Karpas-422 (cell line): ENCODE results near the gene RNPS1. TPM values are rescaled to one million over a fixed set of nuclear protein-coding genes. Genes with fewer than 3 reads are reported as not detected.

Source experiments
- DNase-seq: peaks from one replicate; pipeline ENCODE4 v3.0.0-alpha.2; 2015
- H2AFZ ChIP-seq: fragments of 200-600 bp; sonication (generic); 2 replicates; pipeline ENCODE4 v1.6.1; 2014; ENCODE audit warnings: antibody characterized with exemption, low read length, mixed read lengths
- H3K27ac ChIP-seq: fragments of 200-600 bp; sonication (generic); 2 replicates; pipeline ENCODE4 v1.5.1; 2014; ENCODE audit warnings: mild to moderate bottlenecking, low read length, moderate library complexity
- H3K27me3 ChIP-seq: fragments of 200-600 bp; sonication (generic); 2 replicates; pipeline ENCODE4 v1.6.1; 2014; ENCODE audit warnings: low read length, mixed read lengths
- H3K36me3 ChIP-seq: fragments of 200-600 bp; sonication (generic); 2 replicates; pipeline ENCODE4 v1.6.1; 2014; ENCODE audit warnings: low read length, mixed read lengths; ENCODE audit not compliant: insufficient read depth
- H3K4me1 ChIP-seq: fragments of 200-600 bp; sonication (generic); 2 replicates; pipeline ENCODE4 v1.6.1; 2014; ENCODE audit warnings: mild to moderate bottlenecking, low read length, mixed read lengths
- H3K4me2 ChIP-seq: fragments of 200-600 bp; sonication (generic); 2 replicates; pipeline ENCODE4 v1.6.1; 2014; ENCODE audit warnings: low read length, low read depth, mild to moderate bottlenecking; ENCODE audit not compliant: poor library complexity, severe bottlenecking
- H3K4me3 ChIP-seq: fragments of 200-600 bp; sonication (generic); 2 replicates; pipeline ENCODE4 v1.5.1; 2014; ENCODE audit warnings: mild to moderate bottlenecking, antibody characterized with exemption, low read length, mixed read lengths
- H3K79me2 ChIP-seq: fragments of 200-600 bp; sonication (generic); 2 replicates; pipeline ENCODE4 v1.6.1; 2014; ENCODE audit warnings: mild to moderate bottlenecking, low read length, mixed read lengths
- H3K9ac ChIP-seq: fragments of 200-600 bp; sonication (generic); 2 replicates; pipeline ENCODE4 v1.6.0; 2014; ENCODE audit warnings: low read length
- H3K9me2 ChIP-seq: fragments of 200-600 bp; sonication (generic), shearing (Covaris generic); replicated peaks from 2 replicates; pipeline ENCODE4 v1.6.0; 2014; ENCODE audit warnings: mild to moderate bottlenecking, low read length, moderate library complexity; ENCODE audit not compliant: insufficient read depth
- H3K9me3 ChIP-seq: fragments of 300-700, 200-600 bp; sonication (generic); 2 replicates; pipeline ENCODE4 v1.6.1; 2014; ENCODE audit warnings: low read length, mixed read lengths
- H4K20me1 ChIP-seq: fragments of 200-600 bp; sonication (generic); 2 replicates; pipeline ENCODE4 v1.6.1; 2014; ENCODE audit warnings: mild to moderate bottlenecking, antibody characterized with exemption, low read length, low read depth; ENCODE audit not compliant: insufficient read depth
- total RNA-seq: library from RNA; depleted of rRNA; stranded (reverse); fragments of >200 nt; shearing (Covaris generic); gene quantifications from 2 replicates; pipeline ENCODE4 v1.2.3, GENCODE V29; 2014; ENCODE audit warnings: low replicate concordance

RNPS1 gene
- total RNA-seq, 1 experiment from 2014 or later, result 125 TPM

DNA sequence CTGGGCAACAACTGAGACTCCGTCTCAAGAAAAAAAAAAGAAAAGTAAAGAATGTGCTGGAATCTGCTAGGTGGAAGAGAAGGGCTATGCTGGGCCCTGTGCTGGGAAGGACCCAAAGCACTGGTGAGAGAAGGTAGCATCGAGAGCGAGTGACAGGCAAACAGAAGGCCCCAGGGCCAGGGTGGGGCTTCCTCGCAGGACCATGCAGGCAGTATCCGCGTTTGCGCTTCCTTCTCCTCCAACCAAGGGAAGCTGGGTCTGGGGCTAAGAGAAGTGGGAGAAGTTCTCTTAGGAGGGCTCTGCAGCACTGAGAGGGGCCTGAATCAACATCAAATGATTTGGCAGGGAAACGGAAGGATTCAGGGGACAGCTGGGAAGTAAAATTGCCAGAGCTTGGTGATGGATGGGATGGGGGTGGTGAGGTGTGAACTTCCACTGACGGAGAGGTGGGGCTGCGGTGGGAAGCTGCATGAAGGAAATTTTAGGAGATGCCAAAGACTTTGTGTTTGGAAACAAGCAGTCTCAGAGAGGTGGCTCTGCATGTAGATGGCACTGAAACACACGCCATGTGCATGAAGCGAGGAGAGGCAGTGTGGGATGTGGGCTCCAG is 11.3 kb downstream of the RNPS1 start:
- peaks cover 15% of the 10 kb centered on the region for H3K4me1 ChIP-seq
- H3K27ac ChIP-seq, result no peak overlapping the region

DNA sequence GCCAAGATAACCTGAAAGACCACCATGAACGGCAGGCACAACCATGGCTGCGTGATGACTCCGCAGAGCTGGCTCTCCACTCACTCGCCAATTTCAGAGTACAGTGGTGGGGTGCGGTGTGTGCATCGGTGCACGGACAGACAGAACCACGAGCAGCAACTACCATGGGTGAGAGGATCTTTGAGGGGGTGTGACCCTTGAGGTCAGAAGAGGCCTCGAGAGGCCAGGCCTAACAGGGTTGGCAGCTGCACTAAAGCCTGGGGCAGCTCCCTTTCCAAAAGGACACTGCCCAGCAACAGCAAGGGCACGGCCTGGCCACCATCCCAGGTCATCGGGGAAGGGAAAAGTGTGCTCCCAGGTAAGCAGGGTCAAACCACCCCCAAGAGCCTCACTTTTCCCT is 14.6 kb downstream of the RNPS1 start:
- Histone ChIP-seq H3K4me3 (no peak overlapping the region), H3K4me2 (no peak overlapping the region), H3K4me1 (peaks cover 25% of the 10 kb centered on the region), H3K9ac (no peak overlapping the region), H3K36me3 (peaks cover 30% of the 10 kb centered on the region), H3K27me3 (no peaks in the 10 kb centered on the region), H3K9me3 (no peaks in the 10 kb centered on the region), H3K79me2 (peaks cover 29% of the 10 kb centered on the region), H2AFZ (no peak overlapping the region), H4K20me1 (peaks cover 16% of the 10 kb centered on the region; the same call in 1 of the 2 replicates), H3K9me2 (no peaks in the 10 kb centered on the region), H3K27ac (peak overlapping the region; percentile 22; the same call in 1 of the 2 replicates)
- DNase-seq, result no peak

More for the DNA sequence above, 11.3 kb downstream of the RNPS1 start:
- no peaks in the 10 kb centered on the region for H3K9me3 ChIP-seq
- H3K4me2 ChIP-seq, result no peak overlapping the region
- no peak overlapping the region for H2AFZ ChIP-seq
- no peaks in the 10 kb centered on the region for H3K9me2 ChIP-seq
- H3K36me3 ChIP-seq, result peaks cover 48% of the 10 kb centered on the region
- H3K9ac ChIP-seq, result no peak overlapping the region
- H3K27me3 ChIP-seq, result no peaks in the 10 kb centered on the region
- H3K79me2 ChIP-seq, result peaks cover 25% of the 10 kb centered on the region
- H3K4me3 ChIP-seq, result no peak overlapping the region
- H4K20me1 ChIP-seq, result peaks cover 25% of the 10 kb centered on the region
- DNase-seq, result no peak

DNA sequence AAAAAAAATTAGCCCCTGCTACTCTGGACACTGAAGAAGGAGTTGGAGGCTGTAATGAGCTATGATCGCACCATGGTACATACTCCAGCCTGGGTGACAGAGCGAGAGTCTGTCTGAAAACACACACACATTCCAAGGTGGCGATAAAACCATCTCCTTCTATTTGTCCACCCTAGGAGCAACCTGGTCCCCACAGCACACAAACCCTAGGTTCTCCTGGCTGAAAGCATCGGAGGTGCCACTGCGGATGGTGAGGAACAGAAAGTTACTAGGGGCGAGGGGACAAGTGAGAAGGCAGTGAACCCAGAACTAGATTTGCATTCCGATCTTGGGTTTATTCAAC is 15.1 kb downstream of the RNPS1 start:
- no peaks in the 10 kb centered on the region for H3K9me2 ChIP-seq
- H3K27ac ChIP-seq, result peak overlapping the region; percentile 22
- no peak overlapping the region for H2AFZ ChIP-seq
- no peak for DNase-seq
- H3K4me2 ChIP-seq, result no peak overlapping the region
- H3K9me3 ChIP-seq, result no peaks in the 10 kb centered on the region
- H4K20me1 ChIP-seq, result peaks cover 13% of the 10 kb centered on the region; the same call in 1 of the 2 replicates
- H3K9ac ChIP-seq, result no peak overlapping the region
- peaks cover 25% of the 10 kb centered on the region for H3K36me3 ChIP-seq
- H3K4me1 ChIP-seq, result peaks cover 25% of the 10 kb centered on the region
- H3K79me2 ChIP-seq, result peaks cover 24% of the 10 kb centered on the region
- no peaks in the 10 kb centered on the region for H3K27me3 ChIP-seq
- H3K4me3 ChIP-seq, result no peak overlapping the region

DNA sequence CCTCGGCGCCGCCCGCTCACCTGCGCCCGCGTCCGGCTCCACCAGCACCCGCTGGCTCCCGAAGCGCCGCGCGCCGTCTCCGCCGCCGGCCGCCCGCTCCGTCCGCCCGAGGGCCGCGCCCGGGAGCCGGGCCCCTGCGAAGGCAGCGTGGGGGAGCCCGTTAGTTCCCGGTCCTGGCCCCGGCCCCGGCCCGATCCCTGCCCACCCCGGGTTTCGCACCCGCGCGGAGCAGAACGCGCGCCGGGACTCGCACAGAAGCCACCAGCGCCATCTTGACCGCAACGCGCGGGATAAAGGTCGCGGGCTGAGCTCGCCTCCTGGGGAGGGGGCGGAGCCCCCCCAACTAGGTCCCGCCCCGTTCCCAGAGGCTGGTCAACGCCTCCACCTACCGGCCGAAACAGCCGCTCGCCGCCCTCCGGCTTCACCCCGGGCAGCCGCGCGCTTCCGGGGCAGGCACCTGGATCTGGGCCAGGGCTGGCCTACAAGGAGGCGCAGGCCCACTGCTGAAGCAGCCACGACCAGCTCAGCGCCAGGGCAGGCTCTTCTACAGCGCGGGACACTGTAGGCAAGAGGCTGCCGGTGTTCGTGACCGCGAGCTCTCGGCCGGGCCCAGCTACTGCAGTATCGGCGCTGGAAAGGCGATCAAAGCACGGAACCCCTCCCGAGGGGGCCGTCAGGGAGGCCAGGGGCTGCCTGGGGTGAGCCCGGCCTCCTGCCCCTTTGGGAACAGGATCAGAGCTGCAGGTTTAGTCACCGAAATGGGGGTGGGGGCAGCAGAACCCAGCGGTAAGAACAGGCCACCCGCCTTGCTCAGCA is 16.4 kb downstream of the RNPS1 start, which contains the start of gene ECI1:
Gene ECI1, minus strand, starts transcription at position 292 of the 816 bp plus-strand sequence. Its CDS starts 21 bp downstream, at position 271.
- peak within 1 kb of the TSS; percentile 81 for H3K4me2 ChIP-seq
- DNase-seq, result peak; percentile 98
- peaks cover 17% of the 10 kb centered on the region for H3K79me2 ChIP-seq
- no peaks in the 10 kb centered on the region for H3K9me3 ChIP-seq
- no peaks in the 10 kb centered on the region for H3K27me3 ChIP-seq
- peak within 1 kb of the TSS; percentile 86 for H3K9ac ChIP-seq
- H3K36me3 ChIP-seq, result peaks cover 12% of the 10 kb centered on the region
- H2AFZ ChIP-seq, result no peak within 1 kb of the TSS
- peak within 1 kb of the TSS; percentile 63 for H3K27ac ChIP-seq
- H3K9me2 ChIP-seq, result no peaks in the 10 kb centered on the region
- 0 out of 2 replicates have a peak, but pooled peaks cover 4% of the 10 kb centered on the region for H4K20me1 ChIP-seq
- H3K4me1 ChIP-seq, result peaks cover 25% of the 10 kb centered on the region
- H3K4me3 ChIP-seq, result peak within 1 kb of the TSS; percentile 86

DNA sequence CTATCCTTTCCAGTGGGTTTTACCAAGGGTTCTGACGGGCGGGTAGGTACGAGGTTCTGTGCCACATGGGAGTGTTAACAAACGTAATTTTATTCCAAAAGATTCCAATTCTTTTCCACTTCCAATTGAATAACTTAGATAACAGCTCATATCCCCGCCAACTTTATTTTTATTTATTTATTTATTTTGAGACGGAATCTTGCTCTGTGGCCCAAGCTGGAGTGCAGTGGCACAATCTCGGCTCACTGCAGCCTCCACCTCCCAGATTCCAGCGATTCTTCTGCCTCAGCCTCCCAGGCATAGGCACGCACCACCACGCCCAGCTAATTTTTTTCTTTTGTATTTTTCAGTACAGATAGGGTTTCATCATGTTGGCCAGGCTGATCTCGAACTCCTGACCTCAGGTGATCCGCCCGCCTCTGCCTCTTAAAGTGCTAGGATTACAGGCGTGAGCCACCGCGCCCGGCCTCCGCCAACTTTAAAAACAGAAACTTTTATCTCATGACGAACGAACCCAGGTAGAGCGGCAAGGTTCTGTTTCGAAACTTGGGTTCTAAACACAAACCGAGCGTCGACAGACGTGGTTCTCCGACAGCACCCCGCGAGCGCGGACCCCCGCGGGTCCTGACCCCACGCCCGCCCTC is 17.2 kb downstream of the RNPS1 start:
- H3K4me3 ChIP-seq, result peak overlapping the region; percentile 86
- 0 out of 2 replicates have a peak, but pooled peaks cover 4% of the 10 kb centered on the region for H4K20me1 ChIP-seq
- peaks cover 17% of the 10 kb centered on the region for H3K79me2 ChIP-seq
- H2AFZ ChIP-seq, result no peak overlapping the region
- peak overlapping the region; percentile 86 for H3K9ac ChIP-seq
- no peaks in the 10 kb centered on the region for H3K27me3 ChIP-seq
- H3K36me3 ChIP-seq, result peaks cover 9% of the 10 kb centered on the region
- no peak for DNase-seq
- H3K27ac ChIP-seq, result peak overlapping the region; percentile 63
- no peaks in the 10 kb centered on the region for H3K9me2 ChIP-seq
- H3K9me3 ChIP-seq, result no peaks in the 10 kb centered on the region
- H3K4me2 ChIP-seq, result peak overlapping the region; percentile 81
- peaks cover 25% of the 10 kb centered on the region for H3K4me1 ChIP-seq

DNA sequence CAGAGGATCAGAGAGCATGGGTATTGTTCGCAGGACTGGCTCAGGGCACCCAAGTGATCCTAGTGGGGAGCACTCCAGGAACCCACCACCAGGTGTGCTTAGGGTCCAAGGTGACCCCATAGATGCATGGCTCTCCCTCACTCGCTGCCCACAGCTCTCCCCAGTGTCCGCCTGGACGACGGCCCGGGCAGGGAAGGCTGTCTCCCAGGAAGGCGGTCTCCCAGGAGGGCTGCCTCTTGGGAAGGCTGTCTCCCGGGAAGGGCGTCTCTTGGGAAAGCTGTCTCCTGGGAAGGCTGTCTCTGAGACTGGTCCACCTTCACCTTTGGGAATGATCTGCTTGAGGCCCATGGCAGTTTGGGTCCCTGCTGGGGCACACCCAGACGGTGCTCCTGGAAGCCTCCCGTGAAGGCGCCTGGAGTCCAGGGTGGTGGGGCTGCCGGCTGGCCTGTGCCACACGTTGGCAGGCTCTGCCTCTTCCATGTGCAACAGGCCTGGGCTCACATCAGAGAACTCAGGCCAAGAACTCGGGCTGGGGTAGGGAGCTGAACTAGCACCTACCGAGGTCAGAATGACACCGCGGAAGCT is 21.5 kb downstream of the RNPS1 start:
- no peak for DNase-seq
- Histone ChIP-seq H3K27ac (no peak overlapping the region), H3K9me3 (no peaks in the 10 kb centered on the region), H3K9ac (no peak overlapping the region), H2AFZ (no peak overlapping the region), H3K4me2 (no peak overlapping the region), H4K20me1 (no peaks in the 10 kb centered on the region), H3K9me2 (no peaks in the 10 kb centered on the region), H3K36me3 (peaks cover 9% of the 10 kb centered on the region), H3K4me3 (no peak overlapping the region), H3K4me1 (peaks cover 9% of the 10 kb centered on the region), H3K79me2 (peaks cover 17% of the 10 kb centered on the region), H3K27me3 (no peaks in the 10 kb centered on the region)

DNA sequence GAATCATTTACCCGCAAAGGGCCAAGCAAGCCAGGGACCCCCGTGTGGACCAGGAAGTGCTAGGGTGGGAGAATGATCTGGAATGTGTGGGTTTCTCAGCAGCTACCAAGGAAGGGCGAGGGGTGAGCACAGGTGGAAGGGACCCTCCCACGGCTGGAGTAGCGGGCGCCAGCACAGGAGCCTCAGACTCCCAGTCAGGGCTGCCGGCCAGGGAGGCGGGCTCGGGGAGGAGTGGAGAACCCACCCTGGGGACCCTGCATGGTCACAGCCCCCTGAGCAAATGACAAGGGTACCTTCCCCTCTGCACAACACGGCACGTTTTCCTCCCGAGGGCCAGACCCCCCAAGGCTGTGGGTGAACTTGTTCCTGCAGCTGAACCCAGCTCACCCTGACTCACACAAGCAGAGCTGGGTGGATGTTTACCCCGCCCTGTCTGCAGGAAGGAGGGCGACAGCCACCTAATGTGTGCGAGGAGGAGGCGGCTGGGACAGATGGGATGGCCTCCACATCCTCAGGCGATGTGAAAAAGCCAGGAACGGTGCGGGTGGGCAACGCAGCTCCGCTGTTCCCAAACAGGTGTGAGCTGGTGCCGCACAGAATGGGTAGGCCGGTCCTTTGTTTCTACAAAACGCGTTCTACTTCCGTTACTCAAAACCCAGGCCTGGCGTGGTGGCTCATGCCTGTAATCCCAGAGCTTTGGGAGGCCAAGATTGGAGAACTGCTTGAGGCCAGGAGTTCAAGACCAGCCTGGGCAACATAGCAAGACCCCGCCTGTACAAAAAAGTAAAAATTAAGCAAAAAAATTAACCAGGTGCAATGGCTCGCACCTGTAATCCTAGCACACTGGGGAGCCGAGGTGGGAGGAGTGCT is 22.8 kb downstream of the RNPS1 start:
- no peaks in the 10 kb centered on the region for H3K9me3 ChIP-seq
- H3K4me2 ChIP-seq, result no peak overlapping the region
- H3K36me3 ChIP-seq, result peaks cover 9% of the 10 kb centered on the region
- no peaks in the 10 kb centered on the region for H3K9me2 ChIP-seq
- H3K9ac ChIP-seq, result no peak overlapping the region
- H3K4me1 ChIP-seq, result peaks cover 3% of the 10 kb centered on the region
- no peaks in the 10 kb centered on the region for H4K20me1 ChIP-seq
- peaks cover 8% of the 10 kb centered on the region for H3K79me2 ChIP-seq
- H3K27ac ChIP-seq, result no peak overlapping the region
- no peak for DNase-seq
- H3K4me3 ChIP-seq, result no peak overlapping the region
- H3K27me3 ChIP-seq, result no peaks in the 10 kb centered on the region
- no peak overlapping the region for H2AFZ ChIP-seq
